GM23338 (cell line): ENCODE data around the gene MFSD6. TPM values are rescaled to one million over a fixed set of nuclear protein-coding genes. Genes with fewer than 3 reads are reported as not detected.

Experiments
- ATAC-seq: fragments of 200-7000 bp; cut with Tn5 transposase; 3 replicates; pipeline ENCODE4 v1.9.1; 2020
- DNase-seq: peaks from one replicate; pipeline ENCODE4 v3.0.0-alpha.2; 2015; ENCODE audit warnings: low spot score
- H2AFZ ChIP-seq: fragments of 200-600 bp; sonication (generic); 2 replicates; pipeline ENCODE4 v1.8.0; 2016; ENCODE audit warnings: antibody characterized with exemption, mild to moderate bottlenecking, moderate library complexity
- H3F3A ChIP-seq: fragments of 200-600 bp; sonication (generic); replicated peaks from 2 replicates; pipeline ENCODE4 v1.8.0; 2017; ENCODE audit warnings: antibody characterized with exemption, mixed run types, low read depth
- H3K27ac ChIP-seq: fragments of 200-600 bp; sonication (generic); 2 replicates; pipeline ENCODE4 v1.6.1; 2016; ENCODE audit warnings: low read depth
- H3K27me3 ChIP-seq: fragments of 200-600 bp; sonication (generic); 2 replicates; pipeline ENCODE4 v1.8.0; 2016; ENCODE audit warnings: mild to moderate bottlenecking, mixed run types, moderate library complexity; ENCODE audit not compliant: insufficient read depth
- H3K36me3 ChIP-seq: fragments of 200-600 bp; sonication (generic); 2 replicates; pipeline ENCODE4 v1.8.0; 2016; ENCODE audit warnings: mild to moderate bottlenecking; ENCODE audit not compliant: insufficient read depth
- H3K4me1 ChIP-seq: fragments of 200-600 bp; sonication (generic); 2 replicates; pipeline ENCODE4 v1.8.0; 2016; ENCODE audit warnings: mild to moderate bottlenecking, moderate library complexity; ENCODE audit not compliant: insufficient read depth
- H3K4me2 ChIP-seq: fragments of 200-600 bp; sonication (generic); 2 replicates; pipeline ENCODE4 v1.7.1; 2017; ENCODE audit warnings: mixed run types
- H3K4me3 ChIP-seq: fragments of 200-600 bp; sonication (generic); 2 replicates; pipeline ENCODE4 v1.6.1; 2016; ENCODE audit warnings: mixed run types
- H3K79me2 ChIP-seq: fragments of 200-600 bp; sonication (generic); replicated peaks from 2 replicates; pipeline ENCODE4 v1.8.0; 2017; ENCODE audit warnings: mild to moderate bottlenecking; ENCODE audit not compliant: insufficient read depth
- H3K9me2 ChIP-seq: fragments of 200-600 bp; sonication (generic); 2 replicates; pipeline ENCODE4 v1.8.0; 2017; ENCODE audit not compliant: insufficient read depth
- H4K20me1 ChIP-seq: fragments of 200-600 bp; sonication (generic); replicated peaks from 2 replicates; pipeline ENCODE4 v1.8.0; 2017; ENCODE audit warnings: mild to moderate bottlenecking; ENCODE audit not compliant: insufficient read depth
- H3K27ac Mint-ChIP-seq: 2 replicates; pipeline ENCODE4 v1.8.0; 2020; ENCODE audit warnings: inconsistent platforms, mild to moderate bottlenecking, moderate library complexity, mixed read lengths
- H3K27me3 Mint-ChIP-seq: 3 replicates; pipeline ENCODE4 v1.8.0; 2022; ENCODE audit warnings: low read depth, mild to moderate bottlenecking, moderate library complexity, mixed read lengths, inconsistent platforms; ENCODE audit not compliant: insufficient read depth, poor library complexity
- H3K36me3 Mint-ChIP-seq: 3 replicates; pipeline ENCODE4 v1.8.0; 2021; ENCODE audit warnings: low read depth, mild to moderate bottlenecking, inconsistent platforms, moderate library complexity, mixed read lengths
- H3K4me1 Mint-ChIP-seq: 3 replicates; pipeline ENCODE4 v1.8.0; 2020; ENCODE audit warnings: mild to moderate bottlenecking, inconsistent platforms, mixed read lengths
- H3K4me3 Mint-ChIP-seq: 3 replicates; pipeline ENCODE4 v1.8.0; 2021; ENCODE audit warnings: moderate library complexity, mild to moderate bottlenecking, inconsistent platforms, mixed read lengths
- H3K9me3 Mint-ChIP-seq: 3 replicates; pipeline ENCODE4 v1.8.0; 2020; ENCODE audit warnings: moderate library complexity, mild to moderate bottlenecking, inconsistent platforms, mixed read lengths
- CREB1 ChIP-seq: fragments of 250-450 bp; sonication (Bioruptor Pico); IDR thresholded peaks from 2 replicates; pipeline ENCODE4 v1.5.0; 2020; ENCODE audit warnings: low read depth, mild to moderate bottlenecking, moderate library complexity
- CTCF ChIP-seq, 2 experiments: fragments of 200-600 bp in 1 of 2; sonication (generic) in 1 of 2; conservative IDR thresholded peaks; 2 replicates each; pipeline versions ENCODE4 v1.5.1 to v1.6.1; 2016 to 2017; ENCODE audit warnings: antibody characterized with exemption in 2 of 2, low read depth in 2 of 2, mild to moderate bottlenecking in 2 of 2, moderate library complexity in 1 of 2
- EZH2 ChIP-seq: fragments of 200-600 bp; sonication (generic); IDR thresholded peaks from one replicate; pipeline ENCODE4 v1.8.0; 2017; ENCODE audit warnings: antibody characterized with exemption, mild to moderate bottlenecking, low read depth; ENCODE audit not compliant: unreplicated experiment
- EZH2phosphoT487 ChIP-seq: fragments of 200-600 bp; sonication (generic); IDR thresholded peaks from one replicate; pipeline ENCODE4 v1.8.1; 2018; ENCODE audit warnings: antibody characterized with exemption; ENCODE audit not compliant: unreplicated experiment
- JUNB ChIP-seq: IDR thresholded peaks from one replicate; pipeline ENCODE4 v1.6.1; 2016; ENCODE audit warnings: antibody characterized with exemption; ENCODE audit not compliant: unreplicated experiment
- NANOG ChIP-seq: IDR thresholded peaks from 2 replicates; pipeline ENCODE4 v1.6.1; 2016; ENCODE audit warnings: antibody characterized with exemption, borderline replicate concordance
- POLR2AphosphoS5 ChIP-seq: IDR thresholded peaks from 2 replicates; pipeline ENCODE4 v1.6.1; 2016; ENCODE audit warnings: antibody characterized with exemption, low read depth
- STAT1 ChIP-seq: IDR thresholded peaks from one replicate; pipeline ENCODE4 v1.6.1; 2016; ENCODE audit warnings: antibody characterized with exemption; ENCODE audit not compliant: unreplicated experiment
- ZNF114 ChIP-seq: fragments of 250-450 bp; sonication (Bioruptor Pico); IDR thresholded peaks from 2 replicates; pipeline ENCODE4 v1.5.0; 2020; ENCODE audit warnings: mild to moderate bottlenecking, moderate library complexity
- ZNF331 ChIP-seq: fragments of 250-450 bp; sonication (Bioruptor Pico); IDR thresholded peaks from 2 replicates; pipeline ENCODE4 v1.5.0; 2020; ENCODE audit warnings: low read depth, mild to moderate bottlenecking, moderate library complexity
- polyA plus RNA-seq: library from polyadenylated mRNA; unstranded; fragments of >200 nt; fragmentation: Nextera tagmentation; extraction: Ambion mirVana; gene quantifications from 2 replicates; pipeline ENCODE4 v1.2.1, GENCODE V29; 2016
- total RNA-seq: library from RNA; depleted of rRNA; stranded (reverse); fragments of >200 nt; shearing (Covaris generic); gene quantifications from 2 replicates; pipeline ENCODE4 v1.2.3, GENCODE V29; 2014
- TF ChIP-seq, protein P1 (sequence below): IDR thresholded peaks from 2 replicates; pipeline ENCODE4 v1.6.1; 2016; ENCODE audit warnings: antibody characterized with exemption
- TF ChIP-seq, protein P2 (sequence below): IDR thresholded peaks from one replicate; pipeline ENCODE4 v1.6.1; 2018; ENCODE audit warnings: antibody characterized with exemption; ENCODE audit not compliant: unreplicated experiment
- TF ChIP-seq, protein P3 (sequence below): fragments of 250-450 bp; sonication (Bioruptor Pico); IDR thresholded peaks from 2 replicates; pipeline ENCODE4 v1.5.0; 2020; ENCODE audit warnings: mild to moderate bottlenecking, moderate library complexity

Gene MFSD6
- total and polyA plus RNA-seq, 2 experiments from 2014 or later = 2.3 to 9.6 TPM

- Histone ChIP-seq H2AFZ (no peak overlapping the region), H3K27me3 (no peaks in the 10 kb centered on the region), H4K20me1 (no peaks in the 10 kb centered on the region), H3K4me2 (no peak overlapping the region), H3K4me1 (no peaks in the 10 kb centered on the region), H3K79me2 (no peaks in the 10 kb centered on the region), H3K4me3 (no peak overlapping the region), H3F3A (no peaks in the 10 kb centered on the region), H3K27ac (no peak overlapping the region), H3K36me3 (no peaks in the 10 kb centered on the region), H3K9me2 (no peaks in the 10 kb centered on the region)
- no peaks in the 10 kb centered on the region for H3K27me3 Mint-ChIP-seq
- no peak overlapping the region for H3K4me3 Mint-ChIP-seq
- DNase-seq (no peak), ATAC-seq (no peak)
- no peaks in the 10 kb centered on the region for H3K9me3 Mint-ChIP-seq
- no peak for TF ChIP-seq STAT1
- TF ChIP-seq ZNF331 (CRISPR knock-in tag) = no peak
- TF ChIP-seq NANOG = no peak
- no peak for TF ChIP-seq POLR2AphosphoS5
- TF ChIP-seq, protein P1, sequence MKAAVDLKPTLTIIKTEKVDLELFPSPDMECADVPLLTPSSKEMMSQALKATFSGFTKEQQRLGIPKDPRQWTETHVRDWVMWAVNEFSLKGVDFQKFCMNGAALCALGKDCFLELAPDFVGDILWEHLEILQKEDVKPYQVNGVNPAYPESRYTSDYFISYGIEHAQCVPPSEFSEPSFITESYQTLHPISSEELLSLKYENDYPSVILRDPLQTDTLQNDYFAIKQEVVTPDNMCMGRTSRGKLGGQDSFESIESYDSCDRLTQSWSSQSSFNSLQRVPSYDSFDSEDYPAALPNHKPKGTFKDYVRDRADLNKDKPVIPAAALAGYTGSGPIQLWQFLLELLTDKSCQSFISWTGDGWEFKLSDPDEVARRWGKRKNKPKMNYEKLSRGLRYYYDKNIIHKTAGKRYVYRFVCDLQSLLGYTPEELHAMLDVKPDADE = no peak
- TF ChIP-seq CTCF (conservative IDR thresholded peaks at IDR 0.05; ENCODE audit: low read depth in 2 of 2) = no peak
- no peak for TF ChIP-seq CREB1
- TF ChIP-seq JUNB = no peak
- no peak for TF ChIP-seq ZNF114 (CRISPR knock-in tag)
- TF ChIP-seq, protein P2, sequence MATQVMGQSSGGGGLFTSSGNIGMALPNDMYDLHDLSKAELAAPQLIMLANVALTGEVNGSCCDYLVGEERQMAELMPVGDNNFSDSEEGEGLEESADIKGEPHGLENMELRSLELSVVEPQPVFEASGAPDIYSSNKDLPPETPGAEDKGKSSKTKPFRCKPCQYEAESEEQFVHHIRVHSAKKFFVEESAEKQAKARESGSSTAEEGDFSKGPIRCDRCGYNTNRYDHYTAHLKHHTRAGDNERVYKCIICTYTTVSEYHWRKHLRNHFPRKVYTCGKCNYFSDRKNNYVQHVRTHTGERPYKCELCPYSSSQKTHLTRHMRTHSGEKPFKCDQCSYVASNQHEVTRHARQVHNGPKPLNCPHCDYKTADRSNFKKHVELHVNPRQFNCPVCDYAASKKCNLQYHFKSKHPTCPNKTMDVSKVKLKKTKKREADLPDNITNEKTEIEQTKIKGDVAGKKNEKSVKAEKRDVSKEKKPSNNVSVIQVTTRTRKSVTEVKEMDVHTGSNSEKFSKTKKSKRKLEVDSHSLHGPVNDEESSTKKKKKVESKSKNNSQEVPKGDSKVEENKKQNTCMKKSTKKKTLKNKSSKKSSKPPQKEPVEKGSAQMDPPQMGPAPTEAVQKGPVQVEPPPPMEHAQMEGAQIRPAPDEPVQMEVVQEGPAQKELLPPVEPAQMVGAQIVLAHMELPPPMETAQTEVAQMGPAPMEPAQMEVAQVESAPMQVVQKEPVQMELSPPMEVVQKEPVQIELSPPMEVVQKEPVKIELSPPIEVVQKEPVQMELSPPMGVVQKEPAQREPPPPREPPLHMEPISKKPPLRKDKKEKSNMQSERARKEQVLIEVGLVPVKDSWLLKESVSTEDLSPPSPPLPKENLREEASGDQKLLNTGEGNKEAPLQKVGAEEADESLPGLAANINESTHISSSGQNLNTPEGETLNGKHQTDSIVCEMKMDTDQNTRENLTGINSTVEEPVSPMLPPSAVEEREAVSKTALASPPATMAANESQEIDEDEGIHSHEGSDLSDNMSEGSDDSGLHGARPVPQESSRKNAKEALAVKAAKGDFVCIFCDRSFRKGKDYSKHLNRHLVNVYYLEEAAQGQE = no peak
- no peak for TF ChIP-seq EZH2phosphoT487
- TF ChIP-seq EZH2 = no peak
- TF ChIP-seq, protein P3, sequence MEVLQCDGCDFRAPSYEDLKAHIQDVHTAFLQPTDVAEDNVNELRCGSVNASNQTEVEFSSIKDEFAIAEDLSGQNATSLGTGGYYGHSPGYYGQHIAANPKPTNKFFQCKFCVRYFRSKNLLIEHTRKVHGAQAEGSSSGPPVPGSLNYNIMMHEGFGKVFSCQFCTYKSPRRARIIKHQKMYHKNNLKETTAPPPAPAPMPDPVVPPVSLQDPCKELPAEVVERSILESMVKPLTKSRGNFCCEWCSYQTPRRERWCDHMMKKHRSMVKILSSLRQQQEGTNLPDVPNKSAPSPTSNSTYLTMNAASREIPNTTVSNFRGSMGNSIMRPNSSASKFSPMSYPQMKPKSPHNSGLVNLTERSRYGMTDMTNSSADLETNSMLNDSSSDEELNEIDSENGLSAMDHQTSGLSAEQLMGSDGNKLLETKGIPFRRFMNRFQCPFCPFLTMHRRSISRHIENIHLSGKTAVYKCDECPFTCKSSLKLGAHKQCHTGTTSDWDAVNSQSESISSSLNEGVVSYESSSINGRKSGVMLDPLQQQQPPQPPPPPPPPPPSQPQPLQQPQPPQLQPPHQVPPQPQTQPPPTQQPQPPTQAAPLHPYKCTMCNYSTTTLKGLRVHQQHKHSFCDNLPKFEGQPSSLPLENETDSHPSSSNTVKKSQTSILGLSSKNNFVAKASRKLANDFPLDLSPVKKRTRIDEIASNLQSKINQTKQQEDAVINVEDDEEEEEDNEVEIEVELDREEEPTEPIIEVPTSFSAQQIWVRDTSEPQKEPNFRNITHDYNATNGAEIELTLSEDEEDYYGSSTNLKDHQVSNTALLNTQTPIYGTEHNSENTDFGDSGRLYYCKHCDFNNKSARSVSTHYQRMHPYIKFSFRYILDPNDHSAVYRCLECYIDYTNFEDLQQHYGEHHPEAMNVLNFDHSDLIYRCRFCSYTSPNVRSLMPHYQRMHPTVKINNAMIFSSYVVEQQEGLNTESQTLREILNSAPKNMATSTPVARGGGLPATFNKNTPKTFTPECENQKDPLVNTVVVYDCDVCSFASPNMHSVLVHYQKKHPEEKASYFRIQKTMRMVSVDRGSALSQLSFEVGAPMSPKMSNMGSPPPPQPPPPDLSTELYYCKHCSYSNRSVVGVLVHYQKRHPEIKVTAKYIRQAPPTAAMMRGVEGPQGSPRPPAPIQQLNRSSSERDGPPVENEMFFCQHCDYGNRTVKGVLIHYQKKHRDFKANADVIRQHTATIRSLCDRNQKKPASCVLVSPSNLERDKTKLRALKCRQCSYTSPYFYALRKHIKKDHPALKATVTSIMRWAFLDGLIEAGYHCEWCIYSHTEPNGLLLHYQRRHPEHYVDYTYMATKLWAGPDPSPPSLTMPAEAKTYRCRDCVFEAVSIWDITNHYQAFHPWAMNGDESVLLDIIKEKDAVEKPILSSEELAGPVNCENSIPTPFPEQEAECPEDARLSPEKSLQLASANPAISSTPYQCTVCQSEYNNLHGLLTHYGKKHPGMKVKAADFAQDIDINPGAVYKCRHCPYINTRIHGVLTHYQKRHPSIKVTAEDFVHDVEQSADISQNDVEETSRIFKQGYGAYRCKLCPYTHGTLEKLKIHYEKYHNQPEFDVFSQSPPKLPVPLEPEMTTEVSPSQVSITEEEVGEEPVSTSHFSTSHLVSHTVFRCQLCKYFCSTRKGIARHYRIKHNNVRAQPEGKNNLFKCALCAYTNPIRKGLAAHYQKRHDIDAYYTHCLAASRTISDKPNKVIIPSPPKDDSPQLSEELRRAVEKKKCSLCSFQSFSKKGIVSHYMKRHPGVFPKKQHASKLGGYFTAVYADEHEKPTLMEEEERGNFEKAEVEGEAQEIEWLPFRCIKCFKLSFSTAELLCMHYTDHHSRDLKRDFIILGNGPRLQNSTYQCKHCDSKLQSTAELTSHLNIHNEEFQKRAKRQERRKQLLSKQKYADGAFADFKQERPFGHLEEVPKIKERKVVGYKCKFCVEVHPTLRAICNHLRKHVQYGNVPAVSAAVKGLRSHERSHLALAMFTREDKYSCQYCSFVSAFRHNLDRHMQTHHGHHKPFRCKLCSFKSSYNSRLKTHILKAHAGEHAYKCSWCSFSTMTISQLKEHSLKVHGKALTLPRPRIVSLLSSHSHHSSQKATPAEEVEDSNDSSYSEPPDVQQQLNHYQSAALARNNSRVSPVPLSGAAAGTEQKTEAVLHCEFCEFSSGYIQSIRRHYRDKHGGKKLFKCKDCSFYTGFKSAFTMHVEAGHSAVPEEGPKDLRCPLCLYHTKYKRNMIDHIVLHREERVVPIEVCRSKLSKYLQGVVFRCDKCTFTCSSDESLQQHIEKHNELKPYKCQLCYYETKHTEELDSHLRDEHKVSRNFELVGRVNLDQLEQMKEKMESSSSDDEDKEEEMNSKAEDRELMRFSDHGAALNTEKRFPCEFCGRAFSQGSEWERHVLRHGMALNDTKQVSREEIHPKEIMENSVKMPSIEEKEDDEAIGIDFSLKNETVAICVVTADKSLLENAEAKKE (CRISPR knock-in tag) = no peak
- peaks cover 4% of the 10 kb centered on the region for H3K4me1 Mint-ChIP-seq
- no peak overlapping the region for H3K27ac Mint-ChIP-seq
- H3K36me3 Mint-ChIP-seq = no peaks in the 10 kb centered on the region
Measured at GRCh38 chr2:190443055-190443454, 34.9 kb downstream of the MFSD6 start.
